Activated CD8-positive, alpha-beta memory T cell treated with anti-CD3 and anti-CD28 coated beads for 24 hours (primary cell): ENCODE measurements around the gene TDRD10.
"Not testable (repeated sequence)": the region's sequence is repeated elsewhere in the genome, so short reads cannot be mapped to it uniquely, and the experiment has no call there.

Experiments
- DNase-seq: peaks from one replicate; pipeline ENCODE4 v3.0.0-alpha.2; 2020

Gene TDRD10

GRCh38 chr1:154519591-154519991 is 17.6 kb downstream of the TDRD10 start:
- DNase-seq, result no peak

GRCh38 chr1:154520333-154520732 is 18.3 kb downstream of the TDRD10 start:
- no peak for DNase-seq

GRCh38 chr1:154521695-154522094 is 19.7 kb downstream of the TDRD10 start:
- no peak for DNase-seq

- no peak for DNase-seq
These were observed 22.9 kb downstream of the TDRD10 start for GRCh38 chr1:154524881-154525280.

- DNase-seq, result no peak
These were observed 25.2 kb downstream of the TDRD10 start for GRCh38 chr1:154527192-154527591.

- DNase-seq, result no peak
These were observed 27.3 kb downstream of the TDRD10 start for GRCh38 chr1:154529308-154529707.

- DNase-seq, result not testable (repeated sequence)
These were observed 29.9 kb downstream of the TDRD10 start for GRCh38 chr1:154531950-154532349.

GRCh38 chr1:154533952-154534844 is 32.2 kb downstream of the TDRD10 start:
- no peak for DNase-seq

- no peak for DNase-seq
These were observed 34.6 kb downstream of the TDRD10 start for GRCh38 chr1:154536570-154536969.

- no peak for DNase-seq
These were observed 37.8 kb downstream of the TDRD10 start for GRCh38 chr1:154539486-154540483.

GRCh38 chr1:154541231-154541630 is 39.2 kb downstream of the TDRD10 start:
- DNase-seq, result no peak

- DNase-seq, result peak; percentile 71
These were observed 44.4 kb downstream of the TDRD10 start for GRCh38 chr1:154546264-154547063.

- DNase-seq, result no peak
These were observed 45.2 kb downstream of the TDRD10 start for GRCh38 chr1:154547105-154547732.

GRCh38 chr1:154548028-154548427 is 46.0 kb downstream of the TDRD10 start:
- DNase-seq, result no peak

GRCh38 chr1:154549202-154549770 is 47.3 kb downstream of the TDRD10 start:
- DNase-seq, result no peak

GRCh38 chr1:154550070-154550469 is 48.1 kb downstream of the TDRD10 start:
- no peak for DNase-seq

GRCh38 chr1:154550657-154551056 is 48.6 kb downstream of the TDRD10 start:
- no peak for DNase-seq

GRCh38 chr1:154551474-154551873 is 49.5 kb downstream of the TDRD10 start:
- no peak for DNase-seq

GRCh38 chr1:154552036-154552435 is 50.0 kb downstream of the TDRD10 start:
- DNase-seq, result no peak

- no peak for DNase-seq
These were observed 51.3 kb downstream of the TDRD10 start for GRCh38 chr1:154553056-154554030.

- no peak for DNase-seq
These were observed 54.4 kb downstream of the TDRD10 start for GRCh38 chr1:154556422-154556821.
